CD8-positive, alpha-beta memory T cell (primary cell): ENCODE results near the gene CACNB3. TPM values are rescaled to one million over a fixed set of nuclear protein-coding genes. Genes with fewer than 3 reads are reported as not detected.
"Not testable (repeated sequence)": the region's sequence is repeated elsewhere in the genome, so short reads cannot be mapped to it uniquely, and the experiment has no call there.

ENCODE experiments used
- CTCF ChIA-PET: fragments of 350-600 bp; sonication (Branson Sonifier 250); formaldehyde crosslinking; loops from one replicate; lab custom pipeline; 2021; ENCODE audit warnings: antibody characterized with exemption; lab: Charles Lee
- POLR2A ChIA-PET: fragments of 350-600 bp; sonication (Branson Sonifier 250); formaldehyde crosslinking; loops from one replicate; lab custom pipeline; 2021; ENCODE audit warnings: antibody characterized with exemption; lab: Charles Lee
- DNase-seq, 5 donors: peaks; one replicate each; pipeline versions ENCODE4 v3.0.0 to v3.0.0-alpha.2; 2020 to 2022; ENCODE audit warnings: mixed read lengths in 1 of 5
- H3K27ac ChIP-seq: one replicate; pipeline ENCODE4 v1.7.0; 2013; ENCODE audit warnings: low read depth, mild to moderate bottlenecking, low read length, moderate library complexity
- H3K27me3 ChIP-seq: 2 replicates; pipeline ENCODE4 v1.7.0; 2013; ENCODE audit warnings: low read length, mild to moderate bottlenecking; ENCODE audit not compliant: insufficient read depth, poor library complexity, severe bottlenecking
- H3K36me3 ChIP-seq: 2 replicates; pipeline ENCODE4 v1.7.0; 2013; ENCODE audit warnings: mild to moderate bottlenecking, low read length, moderate library complexity; ENCODE audit not compliant: insufficient read depth
- H3K4me1 ChIP-seq: 2 replicates; pipeline ENCODE4 v1.7.0; 2013; ENCODE audit warnings: mild to moderate bottlenecking, low read length, moderate library complexity; ENCODE audit not compliant: insufficient read depth
- H3K4me3 ChIP-seq: 2 replicates; pipeline ENCODE4 v1.7.0; 2013; ENCODE audit warnings: mild to moderate bottlenecking, low read length
- H3K9me3 ChIP-seq: 2 replicates; pipeline ENCODE4 v1.7.0; 2013; ENCODE audit warnings: mild to moderate bottlenecking, low read length
- H3K27ac Mint-ChIP-seq, 8 donors: one replicate each; pipeline ENCODE4 v1.8.0; 2020 to 2021; ENCODE audit warnings: mixed read lengths in 8 of 8, mild to moderate bottlenecking in 6 of 8, inconsistent platforms in 3 of 8, moderate library complexity in 3 of 8
- H3K27me3 Mint-ChIP-seq, 2 donors: one replicate each; pipeline ENCODE4 v1.8.0; 2020 to 2021; ENCODE audit warnings: mixed read lengths in 2 of 2, mild to moderate bottlenecking in 1 of 2, moderate library complexity in 1 of 2
- H3K36me3 Mint-ChIP-seq, 3 donors: one replicate each; pipeline ENCODE4 v1.8.0; 2020 to 2021; ENCODE audit warnings: mixed read lengths in 3 of 3, inconsistent platforms in 1 of 3, mild to moderate bottlenecking in 1 of 3
- H3K4me1 Mint-ChIP-seq, 3 donors: one replicate each; pipeline ENCODE4 v1.8.0; 2020 to 2021; ENCODE audit warnings: mixed read lengths in 3 of 3, inconsistent platforms in 1 of 3, mild to moderate bottlenecking in 1 of 3
- H3K4me3 Mint-ChIP-seq, 7 donors: one replicate each; pipeline ENCODE4 v1.8.0; 2020 to 2021; ENCODE audit warnings: mixed read lengths in 7 of 7, mild to moderate bottlenecking in 6 of 7, moderate library complexity in 4 of 7, inconsistent platforms in 2 of 7
- H3K9me3 Mint-ChIP-seq, 5 donors: one replicate each; pipeline ENCODE4 v1.8.0; 2020 to 2022; ENCODE audit warnings: mixed read lengths in 5 of 5, mild to moderate bottlenecking in 3 of 5, moderate library complexity in 2 of 5, inconsistent platforms in 1 of 5
- polyA plus RNA-seq: library from polyadenylated mRNA; unstranded; fragments of 300-500 nt; fragmentation: Illumina TruSeq; gene quantifications from one replicate; pipeline ENCODE4 v1.2.3, GENCODE V29; 2021
- total RNA-seq, 2 experiments: library from RNA; stranded (reverse); gene quantifications; one replicate each; pipeline ENCODE4 v1.2.3, GENCODE V29; 2021

CACNB3 gene
- total and polyA plus RNA-seq, 3 experiments from 2014 or later: 3.2 to 6.6 (median 6.3) TPM

- CTCF ChIA-PET: interaction anchor here (1.6 kb wide), 2 partner anchors 18 to 19 kb away, joined by 4 to 5 read pairs; partner anchors contain the start of gene DDX23
- no peak overlapping the region for H3K4me3 Mint-ChIP-seq
- H3K27me3 Mint-ChIP-seq: no peaks in the 10 kb centered on the region
- peaks cover 5 to 89% (median 24%) of the 10 kb centered on the region in 3 donors for H3K36me3 Mint-ChIP-seq
- H3K9me3 Mint-ChIP-seq: no peaks in the 10 kb centered on the region
- DNase-seq: no peak
- Histone ChIP-seq H3K4me3 (no peak overlapping the region), H3K36me3 (peaks cover 70% of the 10 kb centered on the region), H3K4me1 (no peaks in the 10 kb centered on the region), H3K27ac (no peak overlapping the region), H3K9me3 (no peaks in the 10 kb centered on the region), H3K27me3 (no peaks in the 10 kb centered on the region)
- POLR2A ChIA-PET: interaction anchor here (0.6 kb wide), 1 partner anchor 40 kb away, joined by 5 read pairs; no protein-coding TSS in a partner anchor
- peak overlapping the region in 1 of 8 donors; percentile 47 for H3K27ac Mint-ChIP-seq
- peaks cover 0 to 4% (median 2%) of the 10 kb centered on the region in 3 donors for H3K4me1 Mint-ChIP-seq
Measured at GRCh38 chr12:48832321-48833060, 14.2 kb downstream of the CACNB3 start.

- no peak overlapping the region for H3K4me3 Mint-ChIP-seq
- H3K4me1 Mint-ChIP-seq: no peaks in the 10 kb centered on the region
- no peaks in the 10 kb centered on the region for H3K9me3 Mint-ChIP-seq
- Histone ChIP-seq H3K9me3 (no peaks in the 10 kb centered on the region), H3K4me1 (no peaks in the 10 kb centered on the region), H3K36me3 (peaks cover 48% of the 10 kb centered on the region), H3K4me3 (no peak overlapping the region), H3K27me3 (no peaks in the 10 kb centered on the region), H3K27ac (no peak overlapping the region)
- peaks cover 5 to 74% (median 32%) of the 10 kb centered on the region in 3 donors for H3K36me3 Mint-ChIP-seq
- peak overlapping the region in 1 of 8 donors; percentile 21 for H3K27ac Mint-ChIP-seq
- POLR2A ChIA-PET: no interaction called here
- CTCF ChIA-PET: no interaction called here
- H3K27me3 Mint-ChIP-seq: no peaks in the 10 kb centered on the region
- no peak for DNase-seq
Measured at GRCh38 chr12:48838048-48838447, 19.8 kb downstream of the CACNB3 start.

GRCh38 chr12:48842021-48842420 lies 23.7 kb downstream of the CACNB3 start:
- H3K4me1 Mint-ChIP-seq, H3K9me3 Mint-ChIP-seq, H3K4me3 ChIP-seq, H3K9me3 ChIP-seq, POLR2A ChIA-PET, H3K27me3 Mint-ChIP-seq, DNase-seq, H3K27me3 ChIP-seq, H3K27ac ChIP-seq, H3K4me1 ChIP-seq, H3K4me3 Mint-ChIP-seq, CTCF ChIA-PET: not testable (repeated sequence)
- H3K36me3 ChIP-seq: peaks cover 41% of the 10 kb centered on the region
- Mint-ChIP-seq H3K27ac (peak overlapping the region in 1 of 8 donors; percentile 32), H3K36me3 (peaks cover 3 to 69% (median 21%) of the 10 kb centered on the region in 3 donors)

- H3K4me3 ChIP-seq: peak within 1 kb of the TSS; percentile 87
- peaks cover 0 to 4% of the 10 kb centered on the region in 2 donors for H3K27me3 Mint-ChIP-seq
Measured at GRCh38 chr12:48851883-48852733, 33.8 kb downstream of the CACNB3 start, which contains the start of gene DDX23. Gene DDX23 (minus strand): TSS chr12:48852163. CDS start chr12:48845782, 6,381 bp downstream.

GRCh38 chr12:48852734-48853688 lies 34.7 kb downstream of the CACNB3 start:
- H3K36me3 ChIP-seq: no peaks in the 10 kb centered on the region
- ChIA-PET POLR2A (interaction anchor here (0.6 to 3.0 kb wide), 18 partner anchors 9 to 470 kb away, joined by 3 to 22 read pairs (median 6); partner anchors contain the start of genes ARF3, FKBP11, RND1 and TROAP), CTCF (interaction anchor here (0.6 to 5.2 kb wide), 52 partner anchors 9 to 990 kb away, joined by 3 to 124 read pairs (median 4); partner anchors contain the start of genes ARF3, DDN, FKBP11 and RND1)
- no peaks in the 10 kb centered on the region for H3K9me3 Mint-ChIP-seq
- DNase-seq: peak; percentile 79 to 90 (median 84)
- H3K27me3 Mint-ChIP-seq: peaks cover 0 to 4% of the 10 kb centered on the region in 2 donors
- H3K4me1 Mint-ChIP-seq: peaks cover 34 to 40% (median 39%) of the 10 kb centered on the region in 3 donors
- peak overlapping the region; percentile 91 to 99 (median 96) for H3K27ac Mint-ChIP-seq
- H3K4me3 Mint-ChIP-seq: peak overlapping the region; percentile 89 to 99 (median 97)
- peak overlapping the region; percentile 98 for H3K27ac ChIP-seq
- peak overlapping the region; percentile 87 for H3K4me3 ChIP-seq
- no peaks in the 10 kb centered on the region for H3K9me3 ChIP-seq
- peaks cover 3 to 28% (median 3%) of the 10 kb centered on the region in 3 donors for H3K36me3 Mint-ChIP-seq
- H3K4me1 ChIP-seq: peaks cover 27% of the 10 kb centered on the region
- H3K27me3 ChIP-seq: no peaks in the 10 kb centered on the region

More at GRCh38 chr12:48851883-48852733, 33.8 kb downstream of the CACNB3 start, which contains the start of gene DDX23:
- Mint-ChIP-seq H3K27ac (peak within 1 kb of the TSS; percentile 91 to 99 (median 96)), H3K4me3 (peak within 1 kb of the TSS; percentile 89 to 99 (median 97)), H3K36me3 (peaks cover 3 to 31% (median 3%) of the 10 kb centered on the region in 3 donors), H3K4me1 (peaks cover 34 to 46% (median 45%) of the 10 kb centered on the region in 3 donors), H3K9me3 (no peaks in the 10 kb centered on the region)
- H3K4me1 ChIP-seq: peaks cover 27% of the 10 kb centered on the region
- peak within 1 kb of the TSS; percentile 98 for H3K27ac ChIP-seq
- ChIA-PET POLR2A (interaction anchor here (0.6 to 3.0 kb wide), 27 partner anchors 9 to 746 kb away, joined by 3 to 22 read pairs (median 4); partner anchors contain the start of genes ARF3, FKBP11, RHEBL1 and RND1), CTCF (interaction anchor here (0.7 to 5.2 kb wide), 41 partner anchors 9 to 991 kb away, joined by 3 to 124 read pairs (median 5); partner anchors contain the start of genes DDN, FKBP11, RND1 and TUBA1B)
- no peaks in the 10 kb centered on the region for H3K27me3 ChIP-seq
- H3K9me3 ChIP-seq: no peaks in the 10 kb centered on the region
- H3K36me3 ChIP-seq: no peaks in the 10 kb centered on the region
- peak; percentile 87 to 94 (median 89) for DNase-seq

GRCh38 chr12:48854488-48854887 lies 36.2 kb downstream of the CACNB3 start:
- ChIA-PET CTCF (interaction anchor here (2.9 to 5.2 kb wide), 6 partner anchors 7 to 134 kb away, joined by 15 to 124 read pairs (median 40); partner anchors contain the start of genes FKBP11 and WNT1), POLR2A (interaction anchor here (3.0 kb wide), 1 partner anchor 37 kb away, joined by 22 read pairs; no protein-coding TSS in a partner anchor)
- no peaks in the 10 kb centered on the region for H3K9me3 Mint-ChIP-seq
- H3K36me3 Mint-ChIP-seq: peaks cover 0 to 25% (median 1%) of the 10 kb centered on the region in 3 donors
- H3K27ac Mint-ChIP-seq: no peak overlapping the region
- H3K4me1 Mint-ChIP-seq: peaks cover 31 to 35% (median 34%) of the 10 kb centered on the region in 3 donors
- H3K27me3 Mint-ChIP-seq: peaks cover 0 to 4% of the 10 kb centered on the region in 2 donors
- H3K27ac ChIP-seq: no peak overlapping the region
- no peaks in the 10 kb centered on the region for H3K36me3 ChIP-seq
- DNase-seq: no peak
- peaks cover 24% of the 10 kb centered on the region for H3K4me1 ChIP-seq
- no peaks in the 10 kb centered on the region for H3K9me3 ChIP-seq
- peak overlapping the region in 1 of 7 donors; percentile 18 for H3K4me3 Mint-ChIP-seq
- H3K27me3 ChIP-seq: no peaks in the 10 kb centered on the region
- H3K4me3 ChIP-seq: no peak overlapping the region
